Measurements from ENCODE around the gene NEURL3. TPM values are rescaled to one million over a fixed set of nuclear protein-coding genes. Genes with fewer than 3 reads are reported as not detected.

Gene NEURL3
- total RNA-seq, 1 experiment from 2014 or later, result 4.2 TPM

- no TSS peak for BruUV-seq (replicated peaks)
- CTCF ChIA-PET, result interaction anchor here (0.6 to 0.8 kb wide), 2 partner anchors 16 to 26 kb away, joined by 3 read pairs; no protein-coding TSS in a partner anchor
- no peak overlapping the region for H3K4me3 Mint-ChIP-seq (ENCODE audit: unreplicated experiment)
- H3K36me3 Mint-ChIP-seq (ENCODE audit: insufficient read depth, unreplicated experiment), result peaks cover 4% of the 10 kb centered on the region
- H3K27ac Mint-ChIP-seq (ENCODE audit: unreplicated experiment), result no peak overlapping the region
- no peaks in the 10 kb centered on the region for H3K4me1 Mint-ChIP-seq (ENCODE audit: low read depth, unreplicated experiment)
- no peaks in the 10 kb centered on the region for H3K27me3 Mint-ChIP-seq (ENCODE audit: insufficient read depth, unreplicated experiment)
- H3K36me3 ChIP-seq (ENCODE audit: control insufficient read depth, insufficient read depth, low read length), result no peaks in the 10 kb centered on the region
- H3K27me3 ChIP-seq (replicated peaks; ENCODE audit: control insufficient read depth, insufficient read depth, low read length), result no peaks in the 10 kb centered on the region
- peaks cover 15% of the 10 kb centered on the region; the same call in 1 of the 2 replicates for H3K9me3 ChIP-seq
- no peaks in the 10 kb centered on the region for H3K4me1 ChIP-seq
- no peak for DNase-seq
- no peak for TF ChIP-seq CTCF (IDR thresholded peaks at IDR 0.05; ENCODE audit: insufficient read depth in 1 of 2, low read depth in 1 of 2, low read length in 1 of 2, severe bottlenecking in 1 of 2, unreplicated experiment in 1 of 2)
- H3K9me3 Mint-ChIP-seq (ENCODE audit: unreplicated experiment), result no peaks in the 10 kb centered on the region
- H3K4me3 ChIP-seq (ENCODE audit: low read depth, low read length), result no peak overlapping the region
- POLR2A ChIA-PET, result no interaction called here
- intact Hi-C loops (cut with micrococcal nuclease; ENCODE audit: unreplicated experiment), result no loop called here
These were observed 12.1 kb downstream of the NEURL3 start for GRCh38 chr2:96493072-96493471.

GRCh38 chr2:96491860-96492497 is 13.2 kb downstream of the NEURL3 start:
- POLR2A ChIA-PET, result no interaction called here

GRCh38 chr2:96489663-96490062 is 15.5 kb downstream of the NEURL3 start:
- Histone ChIP-seq H3K36me3 (ENCODE audit: control insufficient read depth, insufficient read depth, low read length) (no peaks in the 10 kb centered on the region), H3K9me3 (peaks cover 8% of the 10 kb centered on the region; the same call in 1 of the 2 replicates), H3K4me1 (no peaks in the 10 kb centered on the region), H3K4me3 (ENCODE audit: low read depth, low read length) (no peak overlapping the region), H3K27me3 (replicated peaks; ENCODE audit: control insufficient read depth, insufficient read depth, low read length) (no peaks in the 10 kb centered on the region)
- no peak overlapping the region for H3K27ac Mint-ChIP-seq (ENCODE audit: unreplicated experiment)
- no peaks in the 10 kb centered on the region for H3K9me3 Mint-ChIP-seq (ENCODE audit: unreplicated experiment)
- no peaks in the 10 kb centered on the region for H3K27me3 Mint-ChIP-seq (ENCODE audit: insufficient read depth, unreplicated experiment)
- H3K36me3 Mint-ChIP-seq (ENCODE audit: insufficient read depth, unreplicated experiment), result peaks cover 4% of the 10 kb centered on the region
- TF ChIP-seq CTCF (IDR thresholded peaks at IDR 0.05; ENCODE audit: insufficient read depth in 1 of 2, low read depth in 1 of 2, low read length in 1 of 2, severe bottlenecking in 1 of 2, unreplicated experiment in 1 of 2), result no peak
- intact Hi-C loops (cut with micrococcal nuclease; ENCODE audit: unreplicated experiment), result no loop called here
- no peak for DNase-seq
- POLR2A ChIA-PET, result no interaction called here
- BruUV-seq (replicated peaks), result no TSS peak
- CTCF ChIA-PET, result no interaction called here
- H3K4me1 Mint-ChIP-seq (ENCODE audit: low read depth, unreplicated experiment), result no peaks in the 10 kb centered on the region
- H3K4me3 Mint-ChIP-seq (ENCODE audit: unreplicated experiment), result no peak overlapping the region

More at GRCh38 chr2:96491860-96492497, 13.2 kb downstream of the NEURL3 start:
- peaks cover 4% of the 10 kb centered on the region for H3K36me3 Mint-ChIP-seq (ENCODE audit: insufficient read depth, unreplicated experiment)
- Histone ChIP-seq H3K4me1 (no peaks in the 10 kb centered on the region), H3K9me3 (peaks cover 15% of the 10 kb centered on the region; the same call in 1 of the 2 replicates), H3K27me3 (replicated peaks; ENCODE audit: control insufficient read depth, insufficient read depth, low read length) (no peaks in the 10 kb centered on the region), H3K4me3 (ENCODE audit: low read depth, low read length) (no peak overlapping the region), H3K36me3 (ENCODE audit: control insufficient read depth, insufficient read depth, low read length) (no peaks in the 10 kb centered on the region)
- no TSS peak for BruUV-seq (replicated peaks)
- H3K4me3 Mint-ChIP-seq (ENCODE audit: unreplicated experiment), result no peak overlapping the region
- H3K4me1 Mint-ChIP-seq (ENCODE audit: low read depth, unreplicated experiment), result no peaks in the 10 kb centered on the region
- H3K9me3 Mint-ChIP-seq (ENCODE audit: unreplicated experiment), result no peaks in the 10 kb centered on the region
- DNase-seq, result no peak
- no peak for TF ChIP-seq CTCF (IDR thresholded peaks at IDR 0.05; ENCODE audit: insufficient read depth in 1 of 2, low read depth in 1 of 2, low read length in 1 of 2, severe bottlenecking in 1 of 2, unreplicated experiment in 1 of 2)
- H3K27ac Mint-ChIP-seq (ENCODE audit: unreplicated experiment), result no peak overlapping the region
- H3K27me3 Mint-ChIP-seq (ENCODE audit: insufficient read depth, unreplicated experiment), result no peaks in the 10 kb centered on the region
- CTCF ChIA-PET, result no interaction called here
- intact Hi-C loops (cut with micrococcal nuclease; ENCODE audit: unreplicated experiment), result no loop called here
